ENCODE data around the gene NTF3.

NTF3 gene

GRCh38 chr12:5488626-5488955 lies 56.7 kb downstream of the NTF3 start:
- peak; percentile 63 for DNase-seq

GRCh38 chr12:5489017-5489416 lies 57.1 kb downstream of the NTF3 start:
- DNase-seq, result no peak

GRCh38 chr12:5489760-5490406 lies 58.0 kb downstream of the NTF3 start:
- DNase-seq, result no peak

DNA sequence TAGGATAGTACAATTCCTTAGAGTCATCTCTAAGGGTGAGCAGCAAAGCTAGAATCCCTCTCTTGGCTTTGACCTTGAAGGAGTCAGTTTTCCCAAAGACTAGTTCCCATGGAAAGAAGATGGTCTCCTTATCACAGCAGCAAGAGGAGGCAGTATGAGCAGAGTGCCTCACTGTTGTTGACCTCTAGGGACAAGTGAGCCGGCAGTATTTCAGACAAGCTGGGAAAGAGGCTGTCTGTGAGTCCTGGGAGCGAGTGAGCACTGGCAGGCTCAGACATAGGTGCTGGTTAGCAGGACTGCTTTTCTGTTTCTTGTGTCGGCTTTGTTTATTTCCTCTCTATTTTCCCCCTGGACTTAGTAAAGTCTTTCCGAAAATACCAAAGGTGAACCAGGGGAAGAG lies 60.7 kb downstream of the NTF3 start:
- DNase-seq, result no peak

GRCh38 chr12:5493018-5493417 lies 61.1 kb downstream of the NTF3 start:
- DNase-seq, result no peak

GRCh38 chr12:5494343-5494742 lies 62.4 kb downstream of the NTF3 start:
- DNase-seq, result no peak

- no peak for DNase-seq
Measured at GRCh38 chr12:5497329-5498053, 65.6 kb downstream of the NTF3 start.

DNA sequence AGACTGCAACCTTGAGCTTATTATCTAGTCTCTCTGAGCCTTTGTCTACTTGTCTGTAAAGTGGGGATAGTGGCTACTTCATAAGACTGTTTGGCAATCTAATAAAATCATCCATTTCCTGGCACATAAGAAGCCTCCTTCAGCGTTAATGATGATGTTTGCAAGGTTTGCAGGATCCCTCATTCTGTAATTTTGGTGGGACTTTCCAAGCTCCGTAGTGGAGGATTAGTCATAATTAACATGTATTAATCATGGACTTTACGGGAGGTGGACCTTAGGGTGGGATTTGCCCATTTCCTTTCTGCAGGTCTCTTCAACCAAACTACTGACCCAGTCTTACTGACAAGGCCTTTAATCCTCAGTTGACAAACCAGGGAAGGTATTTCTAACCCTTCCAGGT lies 66.2 kb downstream of the NTF3 start:
- DNase-seq, result no peak

- DNase-seq, result no peak
Measured at GRCh38 chr12:5498806-5499205, 66.9 kb downstream of the NTF3 start.

DNA sequence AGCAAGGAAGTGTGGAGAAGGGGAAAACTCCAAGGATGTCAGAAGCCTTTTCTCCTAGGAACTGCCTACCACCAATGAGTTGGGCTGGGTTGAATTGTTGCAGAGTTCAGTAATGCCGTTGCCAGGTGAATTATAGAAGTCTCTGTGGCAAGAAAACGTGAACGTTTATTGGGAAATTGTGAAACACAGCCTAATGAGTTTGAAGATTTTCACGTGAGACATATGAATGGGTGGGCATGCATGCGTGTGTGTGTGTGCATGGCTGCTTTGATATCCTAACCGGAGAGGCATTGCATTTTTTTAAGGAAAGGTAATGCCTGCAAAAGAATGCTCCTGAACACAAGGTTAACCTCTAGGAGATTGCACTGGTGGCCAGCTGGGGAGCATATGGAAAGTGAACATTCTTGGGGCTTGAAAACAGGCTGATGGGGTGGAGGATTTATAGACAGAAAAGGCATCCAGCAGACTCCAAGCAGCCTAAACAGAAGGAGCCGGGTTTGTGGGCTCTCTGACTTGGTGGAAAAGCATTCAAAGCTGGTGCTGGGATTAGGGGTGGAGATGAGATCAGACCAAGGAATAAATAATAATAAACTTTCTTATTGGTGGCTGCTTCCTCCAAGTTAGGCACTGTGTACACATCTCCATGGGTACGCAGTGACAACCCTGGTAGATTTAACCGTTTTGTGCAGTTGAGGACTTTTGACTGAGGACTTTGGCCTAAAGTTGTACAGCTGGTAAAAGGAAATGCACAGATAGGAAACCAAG lies 67.8 kb downstream of the NTF3 start:
- peak; percentile 86 for DNase-seq

DNA sequence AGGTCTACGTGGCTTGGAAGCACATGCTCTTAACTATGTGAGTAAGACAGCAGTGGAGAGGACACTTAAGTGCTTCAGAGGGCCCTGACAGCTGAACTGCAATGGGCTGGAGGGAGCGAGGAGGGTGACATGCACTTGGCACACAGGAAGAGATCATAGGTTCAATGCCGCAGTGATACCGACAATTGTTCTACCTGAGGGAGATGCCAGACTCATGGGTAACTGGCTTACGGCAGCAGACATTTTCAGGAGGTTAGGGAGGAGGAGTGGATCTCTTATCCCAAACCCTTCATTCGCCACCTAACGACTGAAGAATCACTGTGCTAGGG lies 68.4 kb downstream of the NTF3 start:
- DNase-seq, result no peak

GRCh38 chr12:5503774-5504173 lies 71.9 kb downstream of the NTF3 start:
- no peak for DNase-seq

DNA sequence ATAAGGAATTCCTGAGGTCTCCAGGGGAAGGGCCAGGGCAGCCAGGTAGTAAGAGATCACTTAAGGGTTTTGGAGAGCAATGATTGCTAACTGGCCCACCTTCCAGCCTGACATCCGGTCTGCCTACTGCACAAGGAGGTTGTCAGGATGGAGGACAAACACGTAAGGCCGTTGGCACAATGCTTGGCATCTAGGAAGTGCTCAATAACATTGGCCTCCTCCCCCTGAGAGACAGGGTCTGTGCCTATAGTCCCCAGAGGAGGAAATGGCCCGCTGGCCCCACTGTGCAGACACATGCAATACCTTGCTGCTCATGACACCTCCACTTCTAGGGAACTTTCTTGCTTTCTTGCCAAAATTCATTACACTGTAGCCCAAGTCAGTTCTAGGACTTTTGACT lies 73.2 kb downstream of the NTF3 start:
- DNase-seq, result no peak

GRCh38 chr12:5505751-5506150 lies 73.8 kb downstream of the NTF3 start:
- no peak for DNase-seq

DNA sequence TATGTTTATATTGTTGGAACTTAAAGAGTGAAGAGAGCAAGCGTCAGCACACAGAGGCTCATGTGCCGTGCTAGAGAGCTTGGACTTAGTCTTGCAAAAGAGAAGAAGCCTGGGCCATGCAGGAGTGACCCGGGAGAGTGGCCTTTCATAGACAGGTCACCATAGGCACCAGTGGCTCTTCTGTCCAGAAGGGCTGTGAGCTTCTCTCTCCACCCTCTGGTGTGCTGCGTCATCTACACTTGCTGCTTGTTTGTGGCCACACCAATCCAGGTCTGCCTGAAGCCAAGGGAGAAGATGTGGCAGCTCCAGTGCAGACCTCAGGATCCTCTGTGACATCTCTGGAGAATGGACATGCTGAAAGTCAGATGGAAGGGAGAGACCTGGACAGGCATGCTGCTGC lies 74.4 kb downstream of the NTF3 start:
- no peak for DNase-seq

DNA sequence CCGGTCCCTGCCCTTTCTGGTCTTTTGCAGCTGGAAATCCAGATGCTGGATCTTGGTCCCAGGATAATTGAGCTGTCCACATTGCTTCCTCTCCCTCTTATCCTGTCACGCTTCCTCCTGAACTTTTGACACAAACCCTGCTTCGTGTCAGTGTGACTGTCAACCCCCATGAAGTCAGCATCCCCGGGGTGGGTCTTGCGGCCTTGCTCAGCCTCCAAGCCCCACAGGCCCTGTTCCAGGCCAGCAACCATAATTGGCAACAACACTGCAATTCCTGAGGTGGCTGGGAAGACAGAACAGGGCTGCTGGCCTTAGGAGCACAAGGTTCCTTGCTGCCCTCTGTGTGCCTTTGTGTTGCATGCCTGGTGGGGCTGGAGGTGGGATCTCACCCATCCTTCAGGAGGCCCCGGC lies 74.9 kb downstream of the NTF3 start:
- no peak for DNase-seq

DNA sequence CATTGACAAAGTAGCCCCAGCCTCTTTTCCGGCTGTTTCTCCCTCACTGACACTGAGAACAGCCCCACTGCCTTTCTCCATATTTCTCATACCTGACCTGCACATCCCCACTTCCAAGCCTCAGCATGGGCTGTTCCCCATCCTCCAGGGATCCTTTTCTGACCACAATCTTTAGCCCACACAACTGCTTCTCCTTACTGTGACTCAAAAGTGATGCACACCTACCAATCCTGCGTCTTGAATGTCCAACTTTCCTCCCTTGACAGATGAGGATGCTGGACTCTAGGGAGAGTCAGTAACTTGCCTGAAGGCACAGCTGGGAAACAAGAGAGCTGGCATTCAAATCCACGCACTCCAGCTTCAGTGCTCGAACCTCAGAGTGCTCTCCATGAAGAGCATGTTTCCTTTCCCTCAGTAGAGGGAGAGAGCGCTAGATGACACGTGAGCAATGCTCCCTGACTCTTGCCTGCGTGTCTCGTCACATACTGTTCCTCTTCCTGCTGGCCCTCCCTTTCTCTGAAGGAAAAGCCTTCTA lies 75.6 kb downstream of the NTF3 start:
- no peak for DNase-seq

- DNase-seq, result no peak
Measured at GRCh38 chr12:5507944-5508343, 76.0 kb downstream of the NTF3 start.

GRCh38 chr12:5509102-5509501 lies 77.2 kb downstream of the NTF3 start:
- no peak for DNase-seq

GRCh38 chr12:5509557-5509956 lies 77.6 kb downstream of the NTF3 start:
- DNase-seq, result no peak

GRCh38 chr12:5510251-5510805 lies 78.4 kb downstream of the NTF3 start:
- no peak for DNase-seq

DNA sequence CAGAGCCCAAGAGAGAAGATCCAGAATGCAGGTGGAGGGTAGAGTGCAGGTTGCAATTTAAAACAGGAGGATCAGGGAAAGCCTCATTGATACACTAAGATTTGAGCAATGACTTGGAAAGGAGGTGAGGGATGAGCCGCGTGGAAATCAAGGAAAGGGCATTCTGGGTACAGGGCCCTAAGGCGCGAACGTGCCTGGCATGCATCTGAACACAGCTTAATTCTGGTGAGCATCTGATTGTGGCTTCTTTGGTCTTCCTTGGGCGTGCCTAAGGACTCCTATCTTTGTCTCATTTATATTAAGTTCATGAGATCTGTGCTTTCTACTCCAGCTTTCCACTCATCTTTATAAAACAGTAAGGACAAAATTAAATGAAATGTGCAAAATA lies 79.3 kb downstream of the NTF3 start:
- no peak for DNase-seq

Data from fibroblast of skin of back (primary cell).